GM21619 (cell line): ENCODE results near the gene NUDT1.

Source experiments
- ATAC-seq: cut with Tn5 transposase; IDR thresholded peaks from one replicate; pipeline ENCODE4 v1.9.1; 2021; ENCODE audit not compliant: unreplicated experiment

The NUDT1 gene

DNA sequence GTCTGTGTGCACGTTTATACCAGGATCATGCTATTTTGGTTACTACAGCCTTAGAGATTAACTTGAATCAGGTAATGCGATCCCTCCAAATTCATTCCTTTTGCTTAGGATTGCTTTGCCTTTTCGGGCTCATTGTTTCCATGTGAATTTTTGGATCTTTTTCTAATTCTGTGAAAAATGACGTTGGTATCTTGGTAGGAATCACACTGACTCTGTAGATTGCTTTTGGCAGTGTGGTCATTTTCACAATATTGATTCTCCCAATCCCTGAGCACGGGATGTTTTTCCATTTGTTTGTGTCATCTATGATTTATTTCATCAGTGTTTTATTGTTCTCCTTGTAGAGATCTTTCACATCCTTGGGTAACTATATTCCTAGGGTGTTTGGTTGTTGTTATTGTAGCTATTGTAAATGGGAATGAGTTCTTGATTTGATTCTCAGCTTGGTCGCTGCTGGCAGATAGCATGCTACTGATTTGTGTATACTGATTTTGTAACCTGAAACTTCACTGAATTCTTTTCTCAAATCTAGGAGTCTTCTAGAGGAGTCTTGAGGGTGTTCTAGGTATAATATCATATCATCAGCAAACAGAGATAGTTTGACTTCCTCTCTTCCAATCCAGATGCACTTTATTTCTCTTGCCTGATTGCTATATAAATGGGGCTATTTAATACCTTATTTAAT is 54.1 kb downstream of the NUDT1 start:
- no peak for ATAC-seq

- no peak for ATAC-seq
Observed at GRCh38 chr7:2296832-2297231, 54.8 kb downstream of the NUDT1 start.

DNA sequence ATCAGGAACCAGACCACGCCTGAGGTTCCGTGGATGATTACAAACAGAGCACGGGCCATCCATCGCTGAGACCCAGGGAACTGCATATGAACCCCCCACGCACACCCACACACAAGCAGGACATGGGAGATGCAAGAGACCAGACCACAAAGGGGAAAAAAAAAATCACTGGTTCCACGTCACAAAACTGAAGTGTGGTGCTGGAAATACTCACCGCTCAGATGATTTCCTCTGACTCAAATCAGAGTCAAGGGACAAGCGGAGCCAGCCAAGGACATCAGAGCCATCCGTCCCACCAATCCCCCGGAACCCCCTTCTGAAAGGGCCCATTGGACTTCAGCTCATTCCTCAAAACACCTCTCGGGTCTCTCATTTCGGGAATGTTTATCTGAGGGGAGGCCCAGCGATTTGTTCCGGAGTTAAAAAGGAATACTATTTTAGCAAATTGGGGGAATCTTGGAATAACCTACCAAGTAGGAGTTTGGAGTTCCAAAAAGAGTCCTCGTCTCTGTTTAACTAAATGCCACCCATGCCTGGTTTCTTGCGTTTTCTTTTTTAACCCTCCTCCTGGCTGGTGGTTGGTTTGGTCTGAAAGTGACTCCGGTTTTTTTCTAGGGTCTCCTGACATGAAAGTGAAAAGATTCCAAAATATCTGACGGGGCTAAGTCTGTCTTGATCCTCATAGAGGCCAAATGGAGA is 57.3 kb downstream of the NUDT1 start:
- peak; percentile 51 for ATAC-seq

GRCh38 chr7:2299870-2300512 is 58.0 kb downstream of the NUDT1 start:
- ATAC-seq: no peak
